H54 (cell line): ENCODE measurements around the gene NUP188.

Source experiments
- DNase-seq: peaks from one replicate; pipeline ENCODE4 v3.0.0; 2011; ENCODE audit warnings: low spot score, mixed read lengths; ENCODE audit not compliant: insufficient read length
- FAIRE-seq: peaks from 3 replicates; lab custom pipeline; 2011; peaks lifted over from hg19 to GRCh38; lab: Jason Lieb, UNC
- POLR2A ChIP-seq: IDR thresholded peaks from 2 replicates; pipeline ENCODE4 v1.6.1; 2011; ENCODE audit warnings: low read depth, mild to moderate bottlenecking, low read length

NUP188 gene

GRCh38 chr9:129011170-129011569 is 63.7 kb downstream of the NUP188 start:
- no peak for DNase-seq
- no peak for FAIRE-seq

GRCh38 chr9:129011761-129012181 is 64.3 kb downstream of the NUP188 start:
- DNase-seq (no peak), FAIRE-seq (no peak)
- TF ChIP-seq POLR2A, result no peak

More at GRCh38 chr9:129011170-129011569, 63.7 kb downstream of the NUP188 start:
- no peak for TF ChIP-seq POLR2A

- DNase-seq (no peak), FAIRE-seq (no peak)
- no peak for TF ChIP-seq POLR2A
Measured at GRCh38 chr9:129012343-129012742, 64.8 kb downstream of the NUP188 start.

GRCh38 chr9:129012893-129013448 is 65.5 kb downstream of the NUP188 start:
- FAIRE-seq (no peak), DNase-seq (no peak)
- no peak for TF ChIP-seq POLR2A

- no peak for FAIRE-seq
- TF ChIP-seq POLR2A, result no peak
- no peak for DNase-seq
Measured at GRCh38 chr9:129013674-129014073, 66.2 kb downstream of the NUP188 start.

GRCh38 chr9:129014124-129014523 is 66.6 kb downstream of the NUP188 start:
- no peak for FAIRE-seq
- TF ChIP-seq POLR2A, result no peak
- no peak for DNase-seq

- no peak for FAIRE-seq
- TF ChIP-seq POLR2A, result no peak
- no peak for DNase-seq
Measured at GRCh38 chr9:129014608-129015007, 67.1 kb downstream of the NUP188 start.

- TF ChIP-seq POLR2A, result no peak
- FAIRE-seq, result no peak
- DNase-seq, result no peak
Measured at GRCh38 chr9:129021091-129021490, 73.6 kb downstream of the NUP188 start.

GRCh38 chr9:129022037-129022436 is 74.5 kb downstream of the NUP188 start:
- FAIRE-seq, result no peak
- DNase-seq, result no peak
- no peak for TF ChIP-seq POLR2A

- DNase-seq, result peak; percentile 98
- peak; percentile 69 for FAIRE-seq
Measured at GRCh38 chr9:129023036-129023907, 75.8 kb downstream of the NUP188 start.

GRCh38 chr9:129023908-129024233 is 76.4 kb downstream of the NUP188 start:
- no peak for FAIRE-seq
- no peak for TF ChIP-seq POLR2A
- no peak for DNase-seq

More at GRCh38 chr9:129023036-129023907, 75.8 kb downstream of the NUP188 start:
- no peak for TF ChIP-seq POLR2A

- TF ChIP-seq POLR2A, result no peak
- DNase-seq (no peak), FAIRE-seq (no peak)
Measured at GRCh38 chr9:129026442-129027223, 79.1 kb downstream of the NUP188 start.

GRCh38 chr9:129027224-129027684 is 79.8 kb downstream of the NUP188 start:
- FAIRE-seq (no peak), DNase-seq (no peak)
- no peak for TF ChIP-seq POLR2A

- no peak for TF ChIP-seq POLR2A
- FAIRE-seq, result no peak
- DNase-seq, result peak; percentile 84
Measured at GRCh38 chr9:129027685-129028191, 80.2 kb downstream of the NUP188 start.
